HEK293 (cell line): ENCODE measurements around the gene AKAP8.

Experiments
- GFI1B ChIP-seq: fragments of 450-650 bp; formaldehyde crosslinking; IDR thresholded peaks from 2 replicates; pipeline ENCODE4 v1.5.1; 2016; ENCODE audit warnings: missing biosample characterization, missing genetic modification characterization
- GLI2 ChIP-seq: fragments of 450-650 bp; formaldehyde crosslinking; IDR thresholded peaks from 2 replicates; pipeline ENCODE4; 2017; ENCODE audit warnings: missing biosample characterization, missing genetic modification characterization, low read depth, borderline replicate concordance
- ZNF239 ChIP-seq: fragments of 450-650 bp; formaldehyde crosslinking; IDR thresholded peaks from 2 replicates; pipeline ENCODE4 v1.5.1; 2016; ENCODE audit warnings: missing biosample characterization, missing genetic modification characterization
- ZNF350 ChIP-seq: fragments of 450-650 bp; formaldehyde crosslinking; IDR thresholded peaks from 2 replicates; pipeline ENCODE4 v1.5.0; 2017; ENCODE audit warnings: missing biosample characterization, mild to moderate bottlenecking, missing genetic modification characterization
- ZNF560 ChIP-seq: fragments of 450-650 bp; formaldehyde crosslinking; IDR thresholded peaks from 2 replicates; pipeline ENCODE4 v1.5.1; 2017; ENCODE audit warnings: missing biosample characterization, missing genetic modification characterization, borderline replicate concordance
- ZNF843 ChIP-seq: fragments of 450-650 bp; formaldehyde crosslinking; IDR thresholded peaks from 2 replicates; pipeline ENCODE4 v1.5.1; 2016; ENCODE audit warnings: missing biosample characterization, missing genetic modification characterization
- TF ChIP-seq, protein P1 (sequence below): fragments of 450-650 bp; formaldehyde crosslinking; IDR thresholded peaks from 2 replicates; pipeline ENCODE4 v1.5.1; 2016; ENCODE audit warnings: missing biosample characterization, missing genetic modification characterization
- TF ChIP-seq, protein P2 (sequence below): fragments of 450-650 bp; formaldehyde crosslinking; IDR thresholded peaks from 2 replicates; pipeline ENCODE4 v1.5.1; 2016; ENCODE audit warnings: missing biosample characterization, missing genetic modification characterization
- TF ChIP-seq, protein P3 (sequence below): fragments of 450-650 bp; IDR thresholded peaks from 2 replicates; pipeline ENCODE4 v1.5.1; 2018; ENCODE audit warnings: missing biosample characterization, mild to moderate bottlenecking, missing genetic modification characterization
- TF ChIP-seq, protein P4 (sequence below): fragments of 450-650 bp; formaldehyde crosslinking; IDR thresholded peaks from 2 replicates; pipeline ENCODE4 v1.5.1; 2016; ENCODE audit warnings: missing biosample characterization, missing genetic modification characterization, low read depth
- TF ChIP-seq, protein P5 (sequence below): sonication (generic); formaldehyde crosslinking; IDR thresholded peaks from 2 replicates; pipeline ENCODE4 v1.8.1; 2022; ENCODE audit warnings: mild to moderate bottlenecking, moderate library complexity, missing genetic modification reagents

DNA sequence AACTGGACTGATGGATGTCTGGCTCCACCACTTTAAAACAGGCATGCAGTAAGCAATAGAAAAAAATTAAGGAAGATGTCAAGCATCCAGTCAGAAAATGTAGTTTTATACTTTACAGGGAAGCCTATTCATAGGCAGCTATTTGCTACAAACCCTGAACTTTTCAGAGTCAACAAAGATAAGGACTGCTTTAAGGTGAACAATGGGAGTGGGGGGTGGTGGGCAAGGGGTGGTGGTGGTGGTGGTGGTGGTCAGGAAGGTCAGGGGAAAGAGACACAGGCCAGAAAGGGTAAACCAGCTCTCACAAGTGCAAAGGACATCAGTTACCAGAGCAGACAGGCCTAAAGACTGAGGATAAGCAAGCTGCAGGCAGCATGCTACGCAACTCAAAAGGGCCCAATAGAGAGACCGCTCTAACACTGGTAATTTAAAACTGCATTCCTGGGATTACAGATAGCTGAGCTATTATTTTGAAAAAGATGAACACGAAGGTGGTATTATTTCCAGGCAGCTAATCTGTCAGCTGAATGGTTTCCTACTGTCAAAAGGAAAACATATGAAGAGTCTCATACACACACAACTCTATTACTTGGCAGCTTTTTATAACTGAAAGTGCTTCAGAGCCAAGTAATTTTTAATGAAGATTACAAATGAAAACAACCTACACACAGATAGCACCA, 62.1 kb downstream of the AKAP8 start:
- TF ChIP-seq GLI2 (tag by site-specific recombination) = no peak
- TF ChIP-seq, protein P1, sequence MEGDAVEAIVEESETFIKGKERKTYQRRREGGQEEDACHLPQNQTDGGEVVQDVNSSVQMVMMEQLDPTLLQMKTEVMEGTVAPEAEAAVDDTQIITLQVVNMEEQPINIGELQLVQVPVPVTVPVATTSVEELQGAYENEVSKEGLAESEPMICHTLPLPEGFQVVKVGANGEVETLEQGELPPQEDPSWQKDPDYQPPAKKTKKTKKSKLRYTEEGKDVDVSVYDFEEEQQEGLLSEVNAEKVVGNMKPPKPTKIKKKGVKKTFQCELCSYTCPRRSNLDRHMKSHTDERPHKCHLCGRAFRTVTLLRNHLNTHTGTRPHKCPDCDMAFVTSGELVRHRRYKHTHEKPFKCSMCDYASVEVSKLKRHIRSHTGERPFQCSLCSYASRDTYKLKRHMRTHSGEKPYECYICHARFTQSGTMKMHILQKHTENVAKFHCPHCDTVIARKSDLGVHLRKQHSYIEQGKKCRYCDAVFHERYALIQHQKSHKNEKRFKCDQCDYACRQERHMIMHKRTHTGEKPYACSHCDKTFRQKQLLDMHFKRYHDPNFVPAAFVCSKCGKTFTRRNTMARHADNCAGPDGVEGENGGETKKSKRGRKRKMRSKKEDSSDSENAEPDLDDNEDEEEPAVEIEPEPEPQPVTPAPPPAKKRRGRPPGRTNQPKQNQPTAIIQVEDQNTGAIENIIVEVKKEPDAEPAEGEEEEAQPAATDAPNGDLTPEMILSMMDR = no peak
- TF ChIP-seq ZNF350 (tag by site-specific recombination) = no peak
- TF ChIP-seq, protein P2, sequence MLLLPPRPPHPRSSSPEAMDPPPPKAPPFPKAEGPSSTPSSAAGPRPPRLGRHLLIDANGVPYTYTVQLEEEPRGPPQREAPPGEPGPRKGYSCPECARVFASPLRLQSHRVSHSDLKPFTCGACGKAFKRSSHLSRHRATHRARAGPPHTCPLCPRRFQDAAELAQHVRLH (tag by site-specific recombination) = no peak
- TF ChIP-seq GFI1B (tag by site-specific recombination) = no peak
- no peak for TF ChIP-seq ZNF560 (tag by site-specific recombination)
- TF ChIP-seq, protein P3, sequence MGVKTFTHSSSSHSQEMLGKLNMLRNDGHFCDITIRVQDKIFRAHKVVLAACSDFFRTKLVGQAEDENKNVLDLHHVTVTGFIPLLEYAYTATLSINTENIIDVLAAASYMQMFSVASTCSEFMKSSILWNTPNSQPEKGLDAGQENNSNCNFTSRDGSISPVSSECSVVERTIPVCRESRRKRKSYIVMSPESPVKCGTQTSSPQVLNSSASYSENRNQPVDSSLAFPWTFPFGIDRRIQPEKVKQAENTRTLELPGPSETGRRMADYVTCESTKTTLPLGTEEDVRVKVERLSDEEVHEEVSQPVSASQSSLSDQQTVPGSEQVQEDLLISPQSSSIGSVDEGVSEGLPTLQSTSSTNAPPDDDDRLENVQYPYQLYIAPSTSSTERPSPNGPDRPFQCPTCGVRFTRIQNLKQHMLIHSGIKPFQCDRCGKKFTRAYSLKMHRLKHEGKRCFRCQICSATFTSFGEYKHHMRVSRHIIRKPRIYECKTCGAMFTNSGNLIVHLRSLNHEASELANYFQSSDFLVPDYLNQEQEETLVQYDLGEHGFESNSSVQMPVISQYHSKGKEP (tag by site-specific recombination) = no peak
- TF ChIP-seq, protein P4, sequence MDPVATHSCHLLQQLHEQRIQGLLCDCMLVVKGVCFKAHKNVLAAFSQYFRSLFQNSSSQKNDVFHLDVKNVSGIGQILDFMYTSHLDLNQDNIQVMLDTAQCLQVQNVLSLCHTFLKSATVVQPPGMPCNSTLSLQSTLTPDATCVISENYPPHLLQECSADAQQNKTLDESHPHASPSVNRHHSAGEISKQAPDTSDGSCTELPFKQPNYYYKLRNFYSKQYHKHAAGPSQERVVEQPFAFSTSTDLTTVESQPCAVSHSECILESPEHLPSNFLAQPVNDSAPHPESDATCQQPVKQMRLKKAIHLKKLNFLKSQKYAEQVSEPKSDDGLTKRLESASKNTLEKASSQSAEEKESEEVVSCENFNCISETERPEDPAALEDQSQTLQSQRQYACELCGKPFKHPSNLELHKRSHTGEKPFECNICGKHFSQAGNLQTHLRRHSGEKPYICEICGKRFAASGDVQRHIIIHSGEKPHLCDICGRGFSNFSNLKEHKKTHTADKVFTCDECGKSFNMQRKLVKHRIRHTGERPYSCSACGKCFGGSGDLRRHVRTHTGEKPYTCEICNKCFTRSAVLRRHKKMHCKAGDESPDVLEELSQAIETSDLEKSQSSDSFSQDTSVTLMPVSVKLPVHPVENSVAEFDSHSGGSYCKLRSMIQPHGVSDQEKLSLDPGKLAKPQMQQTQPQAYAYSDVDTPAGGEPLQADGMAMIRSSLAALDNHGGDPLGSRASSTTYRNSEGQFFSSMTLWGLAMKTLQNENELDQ = no peak
- TF ChIP-seq, protein P5, sequence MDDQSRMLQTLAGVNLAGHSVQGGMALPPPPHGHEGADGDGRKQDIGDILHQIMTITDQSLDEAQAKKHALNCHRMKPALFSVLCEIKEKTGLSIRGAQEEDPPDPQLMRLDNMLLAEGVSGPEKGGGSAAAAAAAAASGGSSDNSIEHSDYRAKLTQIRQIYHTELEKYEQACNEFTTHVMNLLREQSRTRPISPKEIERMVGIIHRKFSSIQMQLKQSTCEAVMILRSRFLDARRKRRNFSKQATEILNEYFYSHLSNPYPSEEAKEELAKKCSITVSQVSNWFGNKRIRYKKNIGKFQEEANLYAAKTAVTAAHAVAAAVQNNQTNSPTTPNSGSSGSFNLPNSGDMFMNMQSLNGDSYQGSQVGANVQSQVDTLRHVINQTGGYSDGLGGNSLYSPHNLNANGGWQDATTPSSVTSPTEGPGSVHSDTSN (CRISPR knock-in tag) = no peak
- no peak for TF ChIP-seq ZNF843 (tag by site-specific recombination)
- no peak for TF ChIP-seq ZNF239 (tag by site-specific recombination)
